NB4 (cell line): ENCODE measurements around the gene UBA7.

Source experiments
- CTCF ChIP-seq: IDR thresholded peaks from one replicate; pipeline ENCODE4 v1.5.1; 2012; ENCODE audit warnings: low read depth, low read length
- MYC ChIP-seq: IDR thresholded peaks from 2 replicates; pipeline ENCODE4 v1.6.1; 2011; ENCODE audit warnings: low read depth, low read length
- POLR2A ChIP-seq: IDR thresholded peaks from 2 replicates; pipeline ENCODE4 v1.6.1; 2011; ENCODE audit warnings: mild to moderate bottlenecking; ENCODE audit not compliant: insufficient read length; ENCODE audit errors: extremely low read depth

- TF ChIP-seq POLR2A (no peak), CTCF (no peak), MYC (no peak)
These were observed 56.6 kb downstream of the UBA7 start for GRCh38 chr3:49757197-49757596.
